WTC11 (cell line): Measurements from ENCODE around the gene TRAPPC10. TPM values are rescaled to one million over a fixed set of nuclear protein-coding genes. Genes with fewer than 3 reads are reported as not detected.

Experiments
- ATAC-seq: fragments of 200-7000 bp; cut with Tn5 transposase; 2 replicates; pipeline ENCODE4 v1.10.0; 2021; ENCODE audit warnings: mild to moderate bottlenecking, moderate library complexity
- CTCF ChIA-PET: fragments of 300-600 bp; sonication (Branson Sonifier 250); formaldehyde crosslinking; loops from one replicate; lab custom pipeline; 2021; ENCODE audit warnings: antibody characterized with exemption; lab: Charles Lee
- POLR2A ChIA-PET: fragments of 350-600 bp; sonication (Branson Sonifier 250); formaldehyde crosslinking; loops from one replicate; lab custom pipeline; 2021; ENCODE audit warnings: antibody characterized with exemption; lab: Charles Lee
- DNase-seq: peaks from one replicate; pipeline ENCODE4 v3.0.0; 2021; ENCODE audit warnings: low spot score
- H3K27ac Mint-ChIP-seq: 2 replicates; pipeline ENCODE4 v1.8.0; 2021; ENCODE audit warnings: mixed read lengths
- H3K27me3 Mint-ChIP-seq: 2 replicates; pipeline ENCODE4 v1.8.0; 2021; ENCODE audit warnings: low read depth, mild to moderate bottlenecking, moderate library complexity, mixed read lengths
- H3K36me3 Mint-ChIP-seq: 2 replicates; pipeline ENCODE4 v1.8.0; 2021; ENCODE audit warnings: mixed read lengths
- H3K4me1 Mint-ChIP-seq: 2 replicates; pipeline ENCODE4 v1.8.0; 2022; ENCODE audit warnings: mixed read lengths
- H3K4me3 Mint-ChIP-seq: 2 replicates; pipeline ENCODE4 v1.8.0; 2021; ENCODE audit warnings: mild to moderate bottlenecking, moderate library complexity, mixed read lengths
- H3K9me3 Mint-ChIP-seq: 2 replicates; pipeline ENCODE4 v1.8.0; 2021; ENCODE audit warnings: mixed read lengths
- ATF1 ChIP-seq: sonication (generic); formaldehyde crosslinking; IDR thresholded peaks from 2 replicates; pipeline ENCODE4 v1.8.1; 2023; ENCODE audit warnings: mild to moderate bottlenecking, moderate library complexity, missing genetic modification reagents
- CREB1 ChIP-seq: sonication (generic); formaldehyde crosslinking; IDR thresholded peaks from 2 replicates; pipeline ENCODE4 v1.8.0; 2023; ENCODE audit warnings: mild to moderate bottlenecking, missing genetic modification reagents
- GRHL2 ChIP-seq: fragments of 250-450 bp; sonication (Bioruptor Pico); IDR thresholded peaks from 2 replicates; pipeline ENCODE4 v1.8.0; 2022; ENCODE audit warnings: mild to moderate bottlenecking, moderate library complexity; ENCODE audit not compliant: insufficient replicate concordance, severe bottlenecking
- GTF2I ChIP-seq: fragments of 250-450 bp; sonication (Bioruptor Pico); conservative IDR thresholded peaks from 2 replicates; pipeline ENCODE4 v1.4.0; 2021; ENCODE audit warnings: mild to moderate bottlenecking
- MAX ChIP-seq: sonication (generic); formaldehyde crosslinking; IDR thresholded peaks from 2 replicates; pipeline ENCODE4 v1.8.0; 2022; ENCODE audit warnings: mild to moderate bottlenecking, missing genetic modification reagents
- NFE2L1 ChIP-seq: sonication (generic); formaldehyde crosslinking; IDR thresholded peaks from 2 replicates; pipeline ENCODE4 v1.8.1; 2023; ENCODE audit warnings: missing genetic modification reagents
- NR2C2 ChIP-seq: sonication (generic); formaldehyde crosslinking; IDR thresholded peaks from 2 replicates; pipeline ENCODE4 v1.8.0; 2022; ENCODE audit warnings: mild to moderate bottlenecking, missing genetic modification reagents
- PREB ChIP-seq: sonication (generic); formaldehyde crosslinking; IDR thresholded peaks from 2 replicates; pipeline ENCODE4 v1.8.1; 2022; ENCODE audit warnings: mild to moderate bottlenecking, missing genetic modification reagents, moderate library complexity, borderline replicate concordance
- RELA ChIP-seq: sonication (generic); formaldehyde crosslinking; IDR thresholded peaks from 2 replicates; pipeline ENCODE4 v1.8.1; 2022; ENCODE audit warnings: missing genetic modification reagents, mild to moderate bottlenecking, borderline replicate concordance
- SP1 ChIP-seq: sonication (generic); formaldehyde crosslinking; conservative IDR thresholded peaks from 2 replicates; pipeline ENCODE4 v1.8.1; 2022; ENCODE audit warnings: missing genetic modification reagents
- TCF7 ChIP-seq: sonication (generic); formaldehyde crosslinking; IDR thresholded peaks from 2 replicates; pipeline ENCODE4 v1.8.0; 2022; ENCODE audit warnings: mild to moderate bottlenecking, low read depth, missing genetic modification reagents, moderate library complexity
- TEAD1 ChIP-seq: sonication (generic); formaldehyde crosslinking; IDR thresholded peaks from 2 replicates; pipeline ENCODE4 v1.8.0; 2022; ENCODE audit warnings: mild to moderate bottlenecking, missing genetic modification reagents
- ZNF396 ChIP-seq: fragments of 250-450 bp; sonication (Bioruptor Pico); IDR thresholded peaks from 2 replicates; pipeline ENCODE4 v1.8.0; 2021; ENCODE audit warnings: mild to moderate bottlenecking, moderate library complexity, borderline replicate concordance
- ZNF425 ChIP-seq: fragments of 250-450 bp; sonication (Bioruptor Pico); conservative IDR thresholded peaks from 2 replicates; pipeline ENCODE4 v1.9.0; 2021; ENCODE audit warnings: mild to moderate bottlenecking
- total RNA-seq: library from RNA; stranded (reverse); gene quantifications from 3 replicates; pipeline ENCODE4 v1.2.3, GENCODE V29; 2021
- TF ChIP-seq, protein P1 (sequence below): fragments of 200-600 bp; IDR thresholded peaks from 2 replicates; pipeline ENCODE4 v1.8.0; 2022; ENCODE audit warnings: antibody characterized with exemption
- TF ChIP-seq, protein P2 (sequence below): sonication (generic); formaldehyde crosslinking; IDR thresholded peaks from 2 replicates; pipeline ENCODE4 v1.8.1; 2023; ENCODE audit warnings: mild to moderate bottlenecking, missing genetic modification reagents
- TF ChIP-seq, protein P3 (sequence below): sonication (generic); formaldehyde crosslinking; IDR thresholded peaks from 2 replicates; pipeline ENCODE4 v1.8.1; 2023; ENCODE audit warnings: mild to moderate bottlenecking, missing genetic modification reagents, moderate library complexity
- TF ChIP-seq, protein P4 (sequence below): sonication (generic); formaldehyde crosslinking; IDR thresholded peaks from 2 replicates; pipeline ENCODE4 v1.8.1; 2023; ENCODE audit warnings: mild to moderate bottlenecking, missing genetic modification reagents, moderate library complexity

Gene TRAPPC10
- total RNA-seq, 1 experiment from 2014 or later = 34.5 TPM

GRCh38 chr21:43975469-43976098 is 36.5 kb upstream of the TRAPPC10 start:
- Mint-ChIP-seq H3K4me1 (no peaks in the 10 kb centered on the region), H3K36me3 (no peaks in the 10 kb centered on the region), H3K27ac (0 out of 2 replicates have a peak overlapping the region, but pooled peaks have one; percentile 76), H3K9me3 (no peaks in the 10 kb centered on the region), H3K4me3 (peak overlapping the region; percentile 59), H3K27me3 (no peaks in the 10 kb centered on the region)
- TF ChIP-seq PREB (CRISPR knock-in tag) = no peak
- TF ChIP-seq, protein P1, sequence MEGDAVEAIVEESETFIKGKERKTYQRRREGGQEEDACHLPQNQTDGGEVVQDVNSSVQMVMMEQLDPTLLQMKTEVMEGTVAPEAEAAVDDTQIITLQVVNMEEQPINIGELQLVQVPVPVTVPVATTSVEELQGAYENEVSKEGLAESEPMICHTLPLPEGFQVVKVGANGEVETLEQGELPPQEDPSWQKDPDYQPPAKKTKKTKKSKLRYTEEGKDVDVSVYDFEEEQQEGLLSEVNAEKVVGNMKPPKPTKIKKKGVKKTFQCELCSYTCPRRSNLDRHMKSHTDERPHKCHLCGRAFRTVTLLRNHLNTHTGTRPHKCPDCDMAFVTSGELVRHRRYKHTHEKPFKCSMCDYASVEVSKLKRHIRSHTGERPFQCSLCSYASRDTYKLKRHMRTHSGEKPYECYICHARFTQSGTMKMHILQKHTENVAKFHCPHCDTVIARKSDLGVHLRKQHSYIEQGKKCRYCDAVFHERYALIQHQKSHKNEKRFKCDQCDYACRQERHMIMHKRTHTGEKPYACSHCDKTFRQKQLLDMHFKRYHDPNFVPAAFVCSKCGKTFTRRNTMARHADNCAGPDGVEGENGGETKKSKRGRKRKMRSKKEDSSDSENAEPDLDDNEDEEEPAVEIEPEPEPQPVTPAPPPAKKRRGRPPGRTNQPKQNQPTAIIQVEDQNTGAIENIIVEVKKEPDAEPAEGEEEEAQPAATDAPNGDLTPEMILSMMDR = peak; percentile 83
- TF ChIP-seq ATF1 = no peak
- TF ChIP-seq, protein P2, sequence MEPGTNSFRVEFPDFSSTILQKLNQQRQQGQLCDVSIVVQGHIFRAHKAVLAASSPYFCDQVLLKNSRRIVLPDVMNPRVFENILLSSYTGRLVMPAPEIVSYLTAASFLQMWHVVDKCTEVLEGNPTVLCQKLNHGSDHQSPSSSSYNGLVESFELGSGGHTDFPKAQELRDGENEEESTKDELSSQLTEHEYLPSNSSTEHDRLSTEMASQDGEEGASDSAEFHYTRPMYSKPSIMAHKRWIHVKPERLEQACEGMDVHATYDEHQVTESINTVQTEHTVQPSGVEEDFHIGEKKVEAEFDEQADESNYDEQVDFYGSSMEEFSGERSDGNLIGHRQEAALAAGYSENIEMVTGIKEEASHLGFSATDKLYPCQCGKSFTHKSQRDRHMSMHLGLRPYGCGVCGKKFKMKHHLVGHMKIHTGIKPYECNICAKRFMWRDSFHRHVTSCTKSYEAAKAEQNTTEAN (CRISPR knock-in tag) = no peak
- peak; percentile 15; the same call in 1 of the 2 replicates for TF ChIP-seq MAX (CRISPR knock-in tag)
- TF ChIP-seq GRHL2 = no peak
- no peak for TF ChIP-seq ZNF425 (CRISPR knock-in tag)
- no peak for TF ChIP-seq NFE2L1 (CRISPR knock-in tag)
- no peak for TF ChIP-seq NR2C2 (CRISPR knock-in tag)
- TF ChIP-seq ZNF396 (CRISPR knock-in tag) = no peak
- no peak for TF ChIP-seq TCF7
- TF ChIP-seq, protein P3, sequence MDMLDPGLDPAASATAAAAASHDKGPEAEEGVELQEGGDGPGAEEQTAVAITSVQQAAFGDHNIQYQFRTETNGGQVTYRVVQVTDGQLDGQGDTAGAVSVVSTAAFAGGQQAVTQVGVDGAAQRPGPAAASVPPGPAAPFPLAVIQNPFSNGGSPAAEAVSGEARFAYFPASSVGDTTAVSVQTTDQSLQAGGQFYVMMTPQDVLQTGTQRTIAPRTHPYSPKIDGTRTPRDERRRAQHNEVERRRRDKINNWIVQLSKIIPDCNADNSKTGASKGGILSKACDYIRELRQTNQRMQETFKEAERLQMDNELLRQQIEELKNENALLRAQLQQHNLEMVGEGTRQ (CRISPR knock-in tag) = no peak
- no peak for TF ChIP-seq SP1 (CRISPR knock-in tag)
- ChIA-PET CTCF (interaction anchor here (0.5 to 2.6 kb wide), 38 partner anchors 9 to 261 kb away, joined by 3 to 27 read pairs (median 4); partner anchors contain the start of gene RRP1), POLR2A (interaction anchor here (0.7 kb wide), 1 partner anchor 41 kb away, joined by 7 read pairs; no protein-coding TSS in a partner anchor)
- peak; percentile 87 for DNase-seq
- peak; percentile 86 for ATAC-seq

- Mint-ChIP-seq H3K4me1 (peaks cover 2% of the 10 kb centered on the region), H3K4me3 (no peak overlapping the region), H3K9me3 (no peaks in the 10 kb centered on the region), H3K27ac (no peak overlapping the region), H3K27me3 (no peaks in the 10 kb centered on the region), H3K36me3 (no peaks in the 10 kb centered on the region)
- ChIA-PET POLR2A (no interaction called here), CTCF (interaction anchor here (0.6 to 2.6 kb wide), 11 partner anchors 9 to 166 kb away, joined by 3 to 27 read pairs (median 8); no protein-coding TSS in a partner anchor)
- TF ChIP-seq CREB1 (no peak), RELA (CRISPR knock-in tag) (no peak), TEAD1 (CRISPR knock-in tag) (no peak), ATF1 (no peak), NFE2L1 (CRISPR knock-in tag) (no peak), GTF2I (CRISPR knock-in tag) (no peak)
- TF ChIP-seq, protein P4, sequence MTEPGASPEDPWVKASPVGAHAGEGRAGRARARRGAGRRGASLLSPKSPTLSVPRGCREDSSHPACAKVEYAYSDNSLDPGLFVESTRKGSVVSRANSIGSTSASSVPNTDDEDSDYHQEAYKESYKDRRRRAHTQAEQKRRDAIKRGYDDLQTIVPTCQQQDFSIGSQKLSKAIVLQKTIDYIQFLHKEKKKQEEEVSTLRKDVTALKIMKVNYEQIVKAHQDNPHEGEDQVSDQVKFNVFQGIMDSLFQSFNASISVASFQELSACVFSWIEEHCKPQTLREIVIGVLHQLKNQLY (CRISPR knock-in tag) = no peak
- DNase-seq = no peak
- ATAC-seq = no peak
Observed at GRCh38 chr21:43976661-43977060, 35.4 kb upstream of the TRAPPC10 start.
